ENCODE results near the gene GSK3B. TPM values are rescaled to one million over a fixed set of nuclear protein-coding genes. Genes with fewer than 3 reads are reported as not detected.

Gene GSK3B
- total and polyA plus RNA-seq, 2 experiments from 2014 or later, result 29.0 to 45.3 TPM

- TF ChIP-seq ZNF462 (CRISPR knock-in tag; IDR thresholded peaks at IDR 0.05), result no peak
Measured at GRCh38 chr3:119885746-119886530, 208.3 kb downstream of the GSK3B start (continued).

GRCh38 chr3:119884161-119884557, 210.1 kb downstream of the GSK3B start:
- Histone ChIP-seq H3K4me2 (no peak overlapping the region), H3K4me1 (ENCODE audit: insufficient read depth) (no peaks in the 10 kb centered on the region), H4K20me1 (replicated peaks; ENCODE audit: insufficient read depth) (no peaks in the 10 kb centered on the region; the same call in 1 of the 2 replicates), H3F3A (replicated peaks; ENCODE audit: low read depth) (no peaks in the 10 kb centered on the region), H3K27ac (ENCODE audit: low read depth) (no peak overlapping the region), H3K27me3 (ENCODE audit: insufficient read depth) (no peaks in the 10 kb centered on the region), H3K4me3 (no peak overlapping the region), H3K36me3 (ENCODE audit: insufficient read depth) (peaks cover 4% of the 10 kb centered on the region; the same call in 1 of the 2 replicates), H2AFZ (no peak overlapping the region), H3K9me2 (ENCODE audit: insufficient read depth) (no peaks in the 10 kb centered on the region), H3K79me2 (replicated peaks; ENCODE audit: insufficient read depth) (peaks cover 6% of the 10 kb centered on the region; the same call in 1 of the 2 replicates)
- Mint-ChIP-seq H3K27ac (0 out of 2 replicates have a peak overlapping the region, but pooled peaks have one; percentile 26), H3K9me3 (peaks cover 4% of the 10 kb centered on the region), H3K27me3 (ENCODE audit: insufficient read depth, low read depth, poor library complexity) (no peaks in the 10 kb centered on the region), H3K36me3 (ENCODE audit: low read depth) (peaks cover 37% of the 10 kb centered on the region), H3K4me3 (no peak overlapping the region), H3K4me1 (peaks cover 9% of the 10 kb centered on the region; the same call in 2 of the 3 replicates)
- DNase-seq (ENCODE audit: low spot score), result no peak
- no peak for TF ChIP-seq ETS1 (IDR thresholded peaks at IDR 0.05)
- TF ChIP-seq POLR2AphosphoS5 (IDR thresholded peaks at IDR 0.05; ENCODE audit: low read depth), result no peak
- no peak for TF ChIP-seq ZNF331 (CRISPR knock-in tag; IDR thresholded peaks at IDR 0.05; ENCODE audit: low read depth)
- TF ChIP-seq STAT1 (IDR thresholded peaks at IDR 0.05; ENCODE audit: unreplicated experiment), result no peak
- TF ChIP-seq ZNF462 (CRISPR knock-in tag; IDR thresholded peaks at IDR 0.05), result no peak
- no peak for TF ChIP-seq NANOG (IDR thresholded peaks at IDR 0.05; ENCODE audit: borderline replicate concordance)
- no peak for ATAC-seq

Measured in GM23338 (cell line).